Lower leg skin (tissue), 3 donors: ENCODE data around the gene SMARCB1.

Source experiments
- CTCF ChIP-seq, 3 donors: fragments of 450-650 bp; IDR thresholded peaks; one replicate each; pipeline ENCODE4 v1.5.1; 2016; ENCODE audit warnings: antibody characterized with exemption in 3 of 3, mild to moderate bottlenecking in 3 of 3, moderate library complexity in 2 of 3
- POLR2A ChIP-seq, 2 donors: fragments of 450-650 bp; IDR thresholded peaks; one replicate each; pipeline ENCODE4 v1.6.1; 2016 to 2017; ENCODE audit warnings: antibody characterized with exemption in 2 of 2, mild to moderate bottlenecking in 1 of 2, moderate library complexity in 1 of 2

GRCh38 chr22:23764899-23765881 lies 21.6 kb upstream of the SMARCB1 start:
- TF ChIP-seq CTCF (IDR thresholded peaks at IDR 0.05) (no peak), POLR2A (IDR thresholded peaks at IDR 0.05) (no peak)
